HCT116 (cell line): ENCODE data around the gene ANO4. TPM values are rescaled to one million over a fixed set of nuclear protein-coding genes. Genes with fewer than 3 reads are reported as not detected.

Experiments used
- ATAC-seq: fragments of 200-7000 bp; cut with Tn5 transposase; 2 replicates; pipeline ENCODE4 v1.9.1; 2020; ENCODE audit warnings: mild to moderate bottlenecking, moderate library complexity
- BruUV-seq: library from RNA; stranded (reverse); fragments of 400-500 nt; replicated peaks from 2 replicates; lab custom pipeline; 2021; lab: Mats Ljungman, UMichigan
- CTCF ChIA-PET: fragments of 300-600 bp; sonication (Branson Sonifier 250); formaldehyde crosslinking; loops from one replicate; lab custom pipeline; 2021; ENCODE audit warnings: antibody characterized with exemption; lab: Charles Lee
- POLR2A ChIA-PET: fragments of 300-600, 350-600 bp; sonication (Branson Sonifier 250); formaldehyde crosslinking; loops from one replicate; lab custom pipeline; 2021; ENCODE audit warnings: antibody characterized with exemption; lab: Charles Lee
- RAD21 ChIA-PET, 2 experiments: fragments of 300-600 bp; sonication (Branson Sonifier 250); formaldehyde crosslinking; loops; one replicate each; lab custom pipeline; 2023; ENCODE audit warnings: low total read pairs in 2 of 2; ENCODE audit not compliant: uncharacterized antibody in 2 of 2, unreplicated experiment in 2 of 2, low non-redundant PET in 1 of 2; lab: Charles Lee
- DNase-seq: peaks from one replicate; pipeline ENCODE4 v3.0.0-alpha.2; 2010; ENCODE audit warnings: low read depth, low spot score
- H2AFZ ChIP-seq: fragments of 200-600 bp; shearing (Covaris generic), sonication (generic); 2 replicates; pipeline ENCODE4 v1.6.1; 2017; ENCODE audit warnings: low read depth, mixed run types, mixed read lengths, antibody characterized with exemption, low read length; ENCODE audit not compliant: poor library complexity, severe bottlenecking
- H3K27ac ChIP-seq: 2 replicates; pipeline ENCODE4 v1.5.1; 2012; ENCODE audit warnings: low read depth, low read length
- H3K27me3 ChIP-seq: fragments of 200-600 bp; sonication (generic); 2 replicates; pipeline ENCODE4 v1.6.1; 2016; ENCODE audit warnings: mixed run types, low read length, mixed read lengths; ENCODE audit not compliant: insufficient read depth
- H3K36me3 ChIP-seq, 2 experiments: fragments of 200-500 bp in 1 of 2; fragments of 200-600 bp in 1 of 2; sonication (Bioruptor generic) in 1 of 2; sonication (generic) in 1 of 2; 2 replicates each; pipeline versions ENCODE4 v1.5.1 to v1.6.1; 2014 to 2016; ENCODE audit warnings: low read length in 2 of 2, inconsistent platforms in 1 of 2, mixed read lengths in 1 of 2, mixed run types in 1 of 2; ENCODE audit not compliant: insufficient read depth in 2 of 2, control insufficient read depth in 1 of 2
- H3K4me1 ChIP-seq, 2 experiments: fragments of 200-600 bp in 1 of 2; sonication (generic) in 1 of 2; 2 replicates each; pipeline versions ENCODE4 v1.5.1 to v1.6.1; 2012 to 2017; ENCODE audit warnings: low read length in 2 of 2, inconsistent platforms in 1 of 2, mild to moderate bottlenecking in 1 of 2, mixed read lengths in 1 of 2, mixed run types in 1 of 2, moderate library complexity in 1 of 2; ENCODE audit not compliant: insufficient read depth in 2 of 2, control insufficient read depth in 1 of 2
- H3K4me2 ChIP-seq: fragments of 200-600 bp; sonication (generic); 2 replicates; pipeline ENCODE4 v1.6.1; 2017; ENCODE audit warnings: mixed run types, low read length, mixed read lengths
- H3K4me3 ChIP-seq, 2 experiments: fragments of 200-600 bp in 1 of 2; sonication (generic) in 1 of 2; replicated peaks in 1 of 2; 2 replicates each; pipeline ENCODE4 v1.5.1; 2011 to 2016; ENCODE audit warnings: low read length in 2 of 2, control low read depth in 1 of 2, low read depth in 1 of 2, mild to moderate bottlenecking in 1 of 2, mixed read lengths in 1 of 2, mixed run types in 1 of 2
- H3K79me2 ChIP-seq: fragments of 200-600 bp; sonication (generic); 2 replicates; pipeline ENCODE4 v1.6.1; 2017; ENCODE audit warnings: mild to moderate bottlenecking, mixed run types, low read length, moderate library complexity, mixed read lengths; ENCODE audit not compliant: insufficient read depth
- H3K9ac ChIP-seq: fragments of 200-600 bp; sonication (generic); 2 replicates; pipeline ENCODE4 v1.6.1; 2016; ENCODE audit warnings: low read length, mixed read lengths
- H3K9me2 ChIP-seq: fragments of 200-600 bp; sonication (generic), shearing (Covaris generic); 2 replicates; pipeline ENCODE4 v1.6.1; 2017; ENCODE audit warnings: mixed run types, mild to moderate bottlenecking, moderate library complexity; ENCODE audit not compliant: insufficient read depth
- H3K9me3 ChIP-seq, 2 experiments: fragments of 200-500 bp in 1 of 2; fragments of 200-600 bp in 1 of 2; sonication (Bioruptor generic) in 1 of 2; sonication (generic) in 1 of 2; 2 replicates each; pipeline ENCODE4 v1.6.1; 2014 to 2017; ENCODE audit warnings: low read length in 2 of 2, mixed read lengths in 2 of 2, inconsistent platforms in 1 of 2, low read depth in 1 of 2, mild to moderate bottlenecking in 1 of 2, mixed run types in 1 of 2, moderate library complexity in 1 of 2; ENCODE audit not compliant: control insufficient read depth in 1 of 2, insufficient read depth in 1 of 2
- H4K20me1 ChIP-seq: fragments of 200-600 bp; sonication (generic), shearing (Covaris generic); 2 replicates; pipeline ENCODE4 v1.6.1; 2017; ENCODE audit warnings: mixed run types, mild to moderate bottlenecking, moderate library complexity; ENCODE audit not compliant: insufficient read depth
- CBX3 ChIP-seq: IDR thresholded peaks from 2 replicates; pipeline ENCODE4 v1.6.1; 2012; ENCODE audit warnings: low read depth
- CEBPB ChIP-seq: IDR thresholded peaks from 2 replicates; pipeline ENCODE4 v1.6.1; 2012; ENCODE audit warnings: low read depth
- EGR1 ChIP-seq: IDR thresholded peaks from 2 replicates; pipeline ENCODE4 v1.6.1; 2012; ENCODE audit warnings: low read depth
- ELF1 ChIP-seq: IDR thresholded peaks from 2 replicates; pipeline ENCODE4 v1.6.1; 2012; ENCODE audit warnings: low read depth, borderline replicate concordance
- EZH2phosphoT487 ChIP-seq: fragments of 200-600 bp; IDR thresholded peaks from 2 replicates; pipeline ENCODE4 v1.6.1; 2018; ENCODE audit warnings: antibody characterized with exemption, borderline replicate concordance
- JUND ChIP-seq: IDR thresholded peaks from 2 replicates; pipeline ENCODE4 v1.6.1; 2012
- POLR2A ChIP-seq: IDR thresholded peaks from 2 replicates; pipeline ENCODE4 v1.7.0; 2011; ENCODE audit warnings: borderline replicate concordance; ENCODE audit not compliant: insufficient read depth, insufficient read length; ENCODE audit errors: extremely low read depth
- REST ChIP-seq: IDR thresholded peaks from 2 replicates; pipeline ENCODE4 v1.6.1; 2012; ENCODE audit warnings: low read depth
- YY1 ChIP-seq: IDR thresholded peaks from 2 replicates; pipeline ENCODE4 v1.6.1; 2011; ENCODE audit warnings: low read length, low read depth, moderate library complexity, mild to moderate bottlenecking; ENCODE audit not compliant: insufficient replicate concordance; ENCODE audit errors: extremely low read depth
- ZFX ChIP-seq: fragments of 450-650 bp; IDR thresholded peaks from 2 replicates; pipeline ENCODE4 v1.6.1; 2017
- intact Hi-C: fragments of 100-400 bp; cut with micrococcal nuclease; formaldehyde crosslinking; loops from 2 replicates; pipeline ENCODE4 v1.10.0; 2022
- total RNA-seq: library from RNA; stranded (reverse); gene quantifications from one replicate; pipeline ENCODE4 v1.2.1, GENCODE V29; 2021; ENCODE audit not compliant: unreplicated experiment

The ANO4 gene
- total RNA-seq, 1 experiment from 2014 or later = 1.7 TPM

- RAD21 ChIA-PET = no interaction called here
- no peak overlapping the region for H3K27ac ChIP-seq
- intact Hi-C loops = no loop called here
- no TSS peak for BruUV-seq
- no peak overlapping the region for H2AFZ ChIP-seq
- H3K9me3 ChIP-seq = no peaks in the 10 kb centered on the region
- H3K36me3 ChIP-seq = no peaks in the 10 kb centered on the region
- CTCF ChIA-PET = no interaction called here
- H3K9me2 ChIP-seq = no peaks in the 10 kb centered on the region
- no peaks in the 10 kb centered on the region for H4K20me1 ChIP-seq
- ATAC-seq (no peak), DNase-seq (no peak)
- TF ChIP-seq YY1 (no peak), EZH2phosphoT487 (no peak), REST (no peak), CBX3 (no peak), EGR1 (no peak), JUND (no peak), ELF1 (no peak), ZFX (no peak), CEBPB (no peak), POLR2A (no peak)
- POLR2A ChIA-PET = no interaction called here
- no peak overlapping the region for H3K9ac ChIP-seq
- no peak overlapping the region for H3K4me2 ChIP-seq
- H3K4me3 ChIP-seq = no peak overlapping the region
- no peaks in the 10 kb centered on the region for H3K27me3 ChIP-seq
- no peaks in the 10 kb centered on the region for H3K4me1 ChIP-seq
- H3K79me2 ChIP-seq = no peaks in the 10 kb centered on the region
Observed at GRCh38 chr12:100976735-100977134, 182.2 kb downstream of the ANO4 start.
